Activated T-helper 2 cell treated with anti-CD3 and anti-CD28 coated beads, Interferon-gamma antibody, Interleukin-2, Interleukin-4, amounts not matched to agents 10 μg/mL and 5 μg/mL and 100 μg/mL, durations not matched to agents 14 hours and 24 hours and 36 hours (primary cell): ENCODE results near the gene CYLD. TPM values are rescaled to one million over a fixed set of nuclear protein-coding genes. Genes with fewer than 3 reads are reported as not detected.

ENCODE experiments used
- DNase-seq: peaks from one replicate; pipeline ENCODE4 v3.0.0; 2021; ENCODE audit warnings: low spot score
- H3K27ac Mint-ChIP-seq: one replicate; pipeline ENCODE4 v1.8.0; 2021; ENCODE audit warnings: mixed read lengths
- H3K27me3 Mint-ChIP-seq: one replicate; pipeline ENCODE4 v1.8.0; 2021; ENCODE audit warnings: low read depth, mixed read lengths
- H3K36me3 Mint-ChIP-seq: one replicate; pipeline ENCODE4 v1.8.0; 2021; ENCODE audit warnings: low read depth, mixed read lengths
- H3K4me1 Mint-ChIP-seq: one replicate; pipeline ENCODE4 v1.8.0; 2021; ENCODE audit warnings: low read depth, mixed read lengths
- H3K4me3 Mint-ChIP-seq: one replicate; pipeline ENCODE4 v1.8.0; 2021; ENCODE audit warnings: low read depth, mild to moderate bottlenecking, moderate library complexity, mixed read lengths
- H3K9me3 Mint-ChIP-seq: one replicate; pipeline ENCODE4 v1.8.0; 2021; ENCODE audit warnings: mixed read lengths
- intact Hi-C: fragments of 100-400 bp; cut with micrococcal nuclease; formaldehyde crosslinking; loops from one replicate; pipeline ENCODE4 v1.15.1; 2023
- total RNA-seq: library from RNA; stranded (reverse); gene quantifications from 2 replicates; pipeline ENCODE4 v1.2.3, GENCODE V29; 2022

The CYLD gene
- total RNA-seq, 1 donor from 2014 or later, result 201 TPM

- H3K9me3 Mint-ChIP-seq, result no peaks in the 10 kb centered on the region
- H3K27ac Mint-ChIP-seq, result no peak overlapping the region
- H3K4me1 Mint-ChIP-seq, result no peaks in the 10 kb centered on the region
- intact Hi-C loops, result no loop called here
- DNase-seq, result no peak
- no peak overlapping the region for H3K4me3 Mint-ChIP-seq
- peaks cover 27% of the 10 kb centered on the region for H3K27me3 Mint-ChIP-seq
- no peaks in the 10 kb centered on the region for H3K36me3 Mint-ChIP-seq
Observed at GRCh38 chr16:50822671-50823070, 80.8 kb downstream of the CYLD start.

DNA sequence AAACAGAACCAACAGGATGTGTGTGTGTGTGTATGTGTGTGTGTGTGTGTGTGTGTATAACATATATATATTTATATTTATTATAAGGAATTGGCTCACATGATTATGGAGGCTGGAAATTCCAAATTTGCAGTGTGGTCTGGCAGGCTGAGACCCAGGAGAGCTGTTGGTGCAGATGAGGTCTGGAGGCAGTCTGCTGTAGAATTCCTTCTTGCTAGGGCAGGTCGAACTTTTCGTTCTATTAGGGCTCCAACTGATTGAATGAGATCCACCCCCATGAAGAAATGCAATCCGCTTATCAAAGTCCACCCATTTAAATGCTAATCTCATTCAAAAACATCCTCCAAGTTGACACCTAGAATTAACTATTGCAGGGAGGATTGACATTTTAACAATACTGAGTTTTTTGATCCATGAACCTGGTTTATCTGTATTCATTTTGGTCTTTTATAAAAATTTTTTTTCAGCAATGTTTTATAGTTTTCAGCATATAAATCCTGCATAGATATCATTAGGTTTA, 85.0 kb downstream of the CYLD start:
- intact Hi-C loops, result no loop called here
- Mint-ChIP-seq H3K27ac (no peak overlapping the region), H3K9me3 (no peaks in the 10 kb centered on the region), H3K4me1 (no peaks in the 10 kb centered on the region), H3K36me3 (no peaks in the 10 kb centered on the region), H3K4me3 (no peak overlapping the region), H3K27me3 (peaks cover 35% of the 10 kb centered on the region)
- DNase-seq, result no peak

GRCh38 chr16:50828164-50828702, 86.3 kb downstream of the CYLD start:
- no peak for DNase-seq
- Mint-ChIP-seq H3K4me3 (no peak overlapping the region), H3K36me3 (no peaks in the 10 kb centered on the region), H3K27ac (no peak overlapping the region), H3K4me1 (no peaks in the 10 kb centered on the region), H3K9me3 (no peaks in the 10 kb centered on the region), H3K27me3 (peaks cover 36% of the 10 kb centered on the region)
- intact Hi-C loops, result no loop called here

DNA sequence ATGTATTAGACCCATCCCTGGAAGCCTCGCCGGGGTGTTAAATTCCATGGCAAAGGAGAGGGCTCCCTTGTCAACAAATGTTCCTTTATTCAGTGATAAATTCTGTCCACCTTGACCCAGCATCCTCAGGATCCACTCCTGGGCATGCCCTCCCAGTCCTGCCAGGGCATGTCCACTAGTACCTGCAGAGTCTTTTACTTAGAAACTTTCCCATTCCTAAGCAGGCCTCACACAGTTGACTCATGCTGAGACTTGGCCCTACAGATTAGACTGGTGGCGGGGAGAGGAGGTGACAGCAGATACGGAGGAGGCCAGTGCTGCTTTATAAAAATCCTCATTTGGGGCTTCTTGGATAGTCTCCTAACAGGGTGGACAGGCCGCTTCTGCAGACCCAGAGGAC, 88.8 kb downstream of the CYLD start:
- H3K4me3 Mint-ChIP-seq, result no peak overlapping the region
- H3K36me3 Mint-ChIP-seq, result no peaks in the 10 kb centered on the region
- intact Hi-C loops, result no loop called here
- H3K4me1 Mint-ChIP-seq, result no peaks in the 10 kb centered on the region
- no peak for DNase-seq
- H3K9me3 Mint-ChIP-seq, result no peaks in the 10 kb centered on the region
- no peak overlapping the region for H3K27ac Mint-ChIP-seq
- H3K27me3 Mint-ChIP-seq, result peaks cover 25% of the 10 kb centered on the region

DNA sequence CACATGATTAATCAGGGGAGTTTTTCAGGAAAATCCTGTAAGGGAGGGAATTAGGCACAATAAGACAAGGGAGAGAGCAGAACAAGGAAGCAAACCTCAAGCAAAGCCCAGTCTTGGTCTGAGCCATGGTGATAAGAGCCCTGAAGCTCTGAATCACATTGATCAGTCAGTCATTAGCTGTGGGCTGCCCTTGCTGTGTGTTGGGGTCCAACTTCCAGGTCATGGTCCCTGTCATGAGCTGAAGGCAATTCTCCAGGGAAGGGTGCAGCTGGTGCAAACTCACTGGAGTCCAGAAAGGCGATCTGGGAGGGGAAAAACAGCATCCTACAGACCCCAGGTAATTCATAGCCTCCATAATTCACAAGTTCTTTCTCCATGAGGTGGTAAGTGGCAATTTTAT, 89.9 kb downstream of the CYLD start:
- H3K27ac Mint-ChIP-seq, result no peak overlapping the region
- intact Hi-C loops, result no loop called here
- no peaks in the 10 kb centered on the region for H3K36me3 Mint-ChIP-seq
- no peaks in the 10 kb centered on the region for H3K4me1 Mint-ChIP-seq
- no peak overlapping the region for H3K4me3 Mint-ChIP-seq
- no peaks in the 10 kb centered on the region for H3K9me3 Mint-ChIP-seq
- no peak for DNase-seq
- peaks cover 17% of the 10 kb centered on the region for H3K27me3 Mint-ChIP-seq

DNA sequence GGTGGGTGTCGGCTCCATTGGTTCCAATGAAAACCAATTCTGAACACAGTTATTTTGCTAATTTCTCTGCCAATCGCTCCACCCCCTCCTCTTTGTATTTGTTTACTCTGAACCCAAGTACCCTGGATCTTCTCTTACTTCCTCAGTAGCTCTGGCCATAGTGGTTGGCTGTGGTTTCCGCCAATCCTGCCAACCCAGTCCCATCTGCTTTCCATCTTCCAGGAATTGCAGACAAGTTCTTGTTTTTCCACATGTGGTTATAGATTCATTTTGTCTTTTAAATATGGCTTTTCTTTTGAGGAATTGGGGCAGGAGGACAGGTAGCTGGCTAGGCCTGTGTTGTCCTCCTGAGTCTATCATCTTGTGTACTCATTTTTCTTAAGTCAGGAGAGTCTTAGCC, 92.0 kb downstream of the CYLD start:
- intact Hi-C loops, result no loop called here
- no peak for DNase-seq
- Mint-ChIP-seq H3K9me3 (no peaks in the 10 kb centered on the region), H3K27ac (no peak overlapping the region), H3K36me3 (no peaks in the 10 kb centered on the region), H3K4me3 (no peak overlapping the region), H3K27me3 (peaks cover 10% of the 10 kb centered on the region), H3K4me1 (peaks cover 4% of the 10 kb centered on the region)

GRCh38 chr16:50834701-50835100, 92.8 kb downstream of the CYLD start:
- no peaks in the 10 kb centered on the region for H3K9me3 Mint-ChIP-seq
- H3K27ac Mint-ChIP-seq, result no peak overlapping the region
- peaks cover 10% of the 10 kb centered on the region for H3K27me3 Mint-ChIP-seq
- no peak overlapping the region for H3K4me3 Mint-ChIP-seq
- H3K4me1 Mint-ChIP-seq, result peaks cover 4% of the 10 kb centered on the region
- no peak for DNase-seq
- intact Hi-C loops, result no loop called here
- no peaks in the 10 kb centered on the region for H3K36me3 Mint-ChIP-seq

DNA sequence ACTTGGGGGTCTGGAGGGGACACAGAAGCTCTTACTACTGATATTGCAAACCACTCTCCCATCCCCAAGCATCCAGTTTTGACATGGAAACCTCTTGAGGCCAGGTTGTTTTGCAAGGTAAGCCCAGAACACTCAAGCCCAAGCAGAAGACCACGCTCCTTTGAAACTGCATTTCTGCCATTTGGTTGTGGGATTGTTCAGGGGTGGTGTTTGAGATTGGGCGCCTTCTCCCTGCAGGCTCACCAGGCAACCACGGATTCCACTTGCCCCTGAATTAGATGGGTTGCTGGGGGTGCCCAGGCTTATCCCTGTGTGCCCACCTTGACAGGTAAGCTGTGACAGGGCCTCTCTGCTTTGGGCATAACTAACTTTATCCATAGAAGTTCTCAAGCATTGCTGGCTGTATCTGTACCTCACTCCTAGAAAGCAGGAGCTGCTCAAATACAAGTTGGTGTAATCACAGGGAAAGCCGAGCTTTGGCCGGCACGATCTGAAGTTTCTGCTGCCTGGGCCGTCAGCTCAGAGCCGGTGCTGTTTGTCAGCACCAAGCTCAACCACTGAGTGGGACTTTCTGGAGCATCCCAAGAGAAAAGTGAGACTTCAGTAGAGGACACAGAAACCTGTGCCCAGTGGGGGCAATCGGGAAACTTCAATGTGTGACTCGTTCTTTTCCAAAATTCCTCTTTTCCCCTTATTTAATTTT, 93.6 kb downstream of the CYLD start:
- no peak for DNase-seq
- no peak overlapping the region for H3K27ac Mint-ChIP-seq
- peaks cover 14% of the 10 kb centered on the region for H3K27me3 Mint-ChIP-seq
- no peaks in the 10 kb centered on the region for H3K36me3 Mint-ChIP-seq
- intact Hi-C loops, result no loop called here
- H3K9me3 Mint-ChIP-seq, result no peaks in the 10 kb centered on the region
- no peak overlapping the region for H3K4me3 Mint-ChIP-seq
- H3K4me1 Mint-ChIP-seq, result peaks cover 4% of the 10 kb centered on the region

DNA sequence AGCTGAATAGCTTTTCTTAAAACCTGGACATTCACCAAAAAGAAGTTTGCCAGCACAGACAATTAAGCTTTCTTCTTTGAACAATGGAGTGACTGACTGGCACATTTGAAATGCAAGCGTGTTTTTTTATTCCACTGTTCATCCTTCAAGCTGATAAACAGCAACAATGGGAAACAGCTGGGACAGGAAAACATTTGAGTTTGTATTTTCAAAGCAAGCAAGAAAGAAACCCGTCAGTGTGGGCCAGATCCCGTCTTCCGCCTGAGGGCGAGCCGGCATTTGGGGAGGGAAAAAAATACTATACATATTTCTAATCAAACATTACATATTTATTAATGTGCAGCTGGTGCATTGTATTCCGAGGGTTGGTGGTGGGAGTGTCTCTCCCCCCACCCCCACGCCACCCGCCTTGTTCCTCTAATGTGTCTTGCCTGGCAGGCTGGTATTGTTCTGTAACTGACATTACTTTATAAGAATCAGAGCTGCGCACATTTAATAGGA, 94.3 kb downstream of the CYLD start:
- Mint-ChIP-seq H3K27me3 (peaks cover 14% of the 10 kb centered on the region), H3K36me3 (no peaks in the 10 kb centered on the region), H3K4me3 (no peak overlapping the region), H3K4me1 (peaks cover 7% of the 10 kb centered on the region), H3K27ac (no peak overlapping the region), H3K9me3 (no peaks in the 10 kb centered on the region)
- no peak for DNase-seq
- intact Hi-C loops, result no loop called here

DNA sequence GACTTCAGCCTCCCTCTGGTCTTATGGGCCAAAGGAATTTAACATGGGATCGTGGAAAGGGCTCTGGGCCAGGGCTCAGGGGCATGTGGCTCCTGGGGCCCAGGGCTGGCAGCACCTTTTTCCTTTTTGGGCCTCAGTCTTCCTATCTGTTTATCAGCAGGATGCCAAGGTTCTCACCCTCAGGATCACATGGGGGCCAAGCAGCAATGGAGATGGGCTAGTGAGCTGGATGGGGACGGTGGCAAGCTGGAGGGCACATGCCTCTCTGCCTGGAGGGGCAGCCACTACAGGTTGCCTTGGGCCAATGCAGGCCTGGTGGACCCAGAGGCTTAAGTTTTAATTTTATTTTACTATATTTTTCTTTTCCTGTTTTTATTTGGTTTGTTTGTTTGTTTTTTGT, 95.4 kb downstream of the CYLD start:
- peaks cover 12% of the 10 kb centered on the region for H3K27me3 Mint-ChIP-seq
- no peak for DNase-seq
- H3K4me3 Mint-ChIP-seq, result no peak overlapping the region
- peaks cover 14% of the 10 kb centered on the region for H3K4me1 Mint-ChIP-seq
- no peak overlapping the region for H3K27ac Mint-ChIP-seq
- intact Hi-C loops, result no loop called here
- no peaks in the 10 kb centered on the region for H3K36me3 Mint-ChIP-seq
- H3K9me3 Mint-ChIP-seq, result no peaks in the 10 kb centered on the region

DNA sequence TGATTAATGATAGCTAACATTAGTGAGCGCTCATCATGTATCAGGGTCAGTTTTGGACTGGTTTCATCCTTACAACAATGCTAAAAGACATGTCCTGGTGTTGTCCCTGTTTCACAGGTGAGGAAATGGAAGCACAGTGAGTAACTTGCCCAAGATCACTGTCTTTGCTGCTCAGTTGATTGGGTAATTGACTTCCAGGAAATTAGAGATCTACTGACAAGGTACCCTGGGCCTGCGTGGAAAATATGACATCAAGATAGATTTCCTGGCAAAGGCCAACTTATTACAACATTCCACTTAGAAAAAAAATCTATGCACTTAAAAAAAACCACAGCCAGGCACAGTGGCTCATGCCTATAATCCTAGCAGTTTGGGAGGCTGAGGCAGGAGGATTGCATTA, 96.3 kb downstream of the CYLD start:
- H3K36me3 Mint-ChIP-seq, result no peaks in the 10 kb centered on the region
- no peak overlapping the region for H3K4me3 Mint-ChIP-seq
- peaks cover 16% of the 10 kb centered on the region for H3K27me3 Mint-ChIP-seq
- no peaks in the 10 kb centered on the region for H3K9me3 Mint-ChIP-seq
- H3K27ac Mint-ChIP-seq, result no peak overlapping the region
- intact Hi-C loops, result no loop called here
- DNase-seq, result no peak
- H3K4me1 Mint-ChIP-seq, result peaks cover 19% of the 10 kb centered on the region

DNA sequence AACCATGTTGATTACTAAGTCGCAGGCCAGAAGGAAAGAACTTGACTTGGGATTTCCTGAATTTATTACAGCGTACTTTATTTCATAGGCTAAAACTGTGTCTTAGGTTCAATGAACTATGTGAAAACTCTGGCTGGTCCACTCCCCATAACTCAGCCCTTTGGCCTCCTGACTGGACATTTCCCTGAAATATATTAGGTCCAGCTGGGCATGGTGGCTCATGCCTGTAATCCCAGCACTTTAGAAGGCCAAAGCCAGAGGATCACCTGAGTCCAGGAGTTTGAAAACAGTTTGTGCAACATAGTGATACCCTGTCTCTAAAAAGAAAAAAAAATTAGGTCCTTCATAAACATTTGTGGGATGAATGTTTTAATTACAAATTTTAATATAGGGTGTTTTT, 97.0 kb downstream of the CYLD start:
- no peaks in the 10 kb centered on the region for H3K36me3 Mint-ChIP-seq
- H3K27ac Mint-ChIP-seq, result no peak overlapping the region
- no peak for DNase-seq
- H3K4me3 Mint-ChIP-seq, result no peak overlapping the region
- H3K4me1 Mint-ChIP-seq, result peaks cover 19% of the 10 kb centered on the region
- H3K9me3 Mint-ChIP-seq, result no peaks in the 10 kb centered on the region
- intact Hi-C loops, result no loop called here
- peaks cover 15% of the 10 kb centered on the region for H3K27me3 Mint-ChIP-seq

DNA sequence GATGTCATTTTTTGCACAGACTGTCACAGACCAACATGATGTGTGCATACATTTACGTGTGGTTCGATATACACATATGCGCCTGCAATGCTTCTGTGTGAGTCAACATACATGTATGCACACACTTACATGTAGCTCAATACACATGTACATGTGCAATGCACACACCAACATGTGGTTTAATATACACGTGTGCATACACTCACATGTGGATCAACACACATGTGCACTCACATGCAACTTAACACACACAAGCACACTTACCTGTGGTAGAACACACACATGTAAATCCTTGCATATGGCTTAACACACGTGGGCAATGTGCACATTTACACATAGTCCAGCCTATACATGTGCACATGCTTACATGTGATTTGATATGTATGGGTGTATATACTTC, 97.5 kb downstream of the CYLD start:
- H3K36me3 Mint-ChIP-seq, result no peaks in the 10 kb centered on the region
- DNase-seq, result no peak
- H3K27ac Mint-ChIP-seq, result no peak overlapping the region
- intact Hi-C loops, result no loop called here
- peaks cover 12% of the 10 kb centered on the region for H3K27me3 Mint-ChIP-seq
- no peak overlapping the region for H3K4me3 Mint-ChIP-seq
- no peaks in the 10 kb centered on the region for H3K9me3 Mint-ChIP-seq
- peaks cover 19% of the 10 kb centered on the region for H3K4me1 Mint-ChIP-seq
